ENCODE measurements around the gene ST7. TPM values are rescaled to one million over a fixed set of nuclear protein-coding genes. Genes with fewer than 3 reads are reported as not detected.
A peak's percentile ranks its signal among the peaks of the same experiment; 100 is the strongest.

ST7 gene
- total RNA-seq, 1 donor: 31.5 TPM

GRCh38 chr7:117126676-117127075 is 173.4 kb downstream of the ST7 start:
- TF ChIP-seq, protein P1, sequence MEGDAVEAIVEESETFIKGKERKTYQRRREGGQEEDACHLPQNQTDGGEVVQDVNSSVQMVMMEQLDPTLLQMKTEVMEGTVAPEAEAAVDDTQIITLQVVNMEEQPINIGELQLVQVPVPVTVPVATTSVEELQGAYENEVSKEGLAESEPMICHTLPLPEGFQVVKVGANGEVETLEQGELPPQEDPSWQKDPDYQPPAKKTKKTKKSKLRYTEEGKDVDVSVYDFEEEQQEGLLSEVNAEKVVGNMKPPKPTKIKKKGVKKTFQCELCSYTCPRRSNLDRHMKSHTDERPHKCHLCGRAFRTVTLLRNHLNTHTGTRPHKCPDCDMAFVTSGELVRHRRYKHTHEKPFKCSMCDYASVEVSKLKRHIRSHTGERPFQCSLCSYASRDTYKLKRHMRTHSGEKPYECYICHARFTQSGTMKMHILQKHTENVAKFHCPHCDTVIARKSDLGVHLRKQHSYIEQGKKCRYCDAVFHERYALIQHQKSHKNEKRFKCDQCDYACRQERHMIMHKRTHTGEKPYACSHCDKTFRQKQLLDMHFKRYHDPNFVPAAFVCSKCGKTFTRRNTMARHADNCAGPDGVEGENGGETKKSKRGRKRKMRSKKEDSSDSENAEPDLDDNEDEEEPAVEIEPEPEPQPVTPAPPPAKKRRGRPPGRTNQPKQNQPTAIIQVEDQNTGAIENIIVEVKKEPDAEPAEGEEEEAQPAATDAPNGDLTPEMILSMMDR (IDR thresholded peaks at IDR 0.05; ENCODE audit: insufficient read depth, low read depth, low read length): no peak
- DNase-seq (ENCODE audit: low read depth): no peak
- no peak overlapping the region for H3K4me3 ChIP-seq (ENCODE audit: low read depth, low read length)

DNA sequence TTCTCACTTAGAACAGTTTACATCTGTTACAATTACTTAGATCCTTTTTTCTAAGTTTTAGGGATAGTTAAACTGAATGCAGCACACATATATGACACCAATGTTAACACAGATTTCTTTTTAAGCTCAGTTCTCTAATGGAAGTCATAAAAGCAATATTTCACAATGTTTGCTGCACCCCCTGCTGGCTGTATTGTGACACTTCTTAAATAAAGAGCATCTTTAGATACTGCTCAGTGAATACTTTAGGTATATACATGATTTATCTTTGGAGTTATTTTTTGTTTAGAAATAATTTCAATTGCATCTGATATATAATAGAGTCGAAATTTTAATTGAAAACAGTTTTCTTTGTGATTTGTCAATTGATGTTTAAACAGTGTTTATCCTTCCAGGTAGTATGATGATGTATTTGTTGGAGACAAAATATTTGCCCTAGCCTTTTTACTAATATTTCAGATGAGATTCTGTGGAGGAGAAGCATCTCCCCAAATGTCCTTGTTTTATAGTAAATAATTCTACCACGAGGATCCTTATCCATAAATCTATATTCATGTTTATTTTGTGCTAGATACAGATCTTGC is 174.4 kb downstream of the ST7 start:
- peak; percentile 78 for DNase-seq (ENCODE audit: low read depth)
- TF ChIP-seq, protein P1 (IDR thresholded peaks at IDR 0.05; ENCODE audit: insufficient read depth, low read depth, low read length): peak; percentile 72
- no peak overlapping the region for H3K4me3 ChIP-seq (ENCODE audit: low read depth, low read length)

- no peak for DNase-seq (ENCODE audit: low read depth)
- TF ChIP-seq, protein P1 (IDR thresholded peaks at IDR 0.05; ENCODE audit: insufficient read depth, low read depth, low read length): no peak
Measured at GRCh38 chr7:117129521-117129955, 176.2 kb downstream of the ST7 start.

DNA sequence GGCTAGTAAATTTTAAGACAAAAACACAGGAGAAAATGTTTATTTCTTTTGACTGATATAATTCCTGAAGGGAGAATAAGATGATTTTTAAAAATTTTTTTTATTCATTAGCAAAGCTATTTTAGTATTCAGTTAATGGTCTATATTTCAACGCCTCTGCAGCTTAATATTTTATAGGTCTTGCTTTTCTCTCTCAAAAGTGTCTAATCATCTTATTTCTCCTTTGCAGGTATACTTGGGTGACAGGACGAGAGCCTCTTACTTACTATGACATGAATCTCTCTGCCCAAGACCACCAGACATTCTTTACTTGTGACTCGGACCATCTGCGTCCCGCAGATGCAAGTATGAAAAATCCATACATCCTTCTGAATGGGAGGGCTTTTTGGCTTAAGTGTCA is 177.0 kb downstream of the ST7 start:
- TF ChIP-seq, protein P1 (IDR thresholded peaks at IDR 0.05; ENCODE audit: insufficient read depth, low read depth, low read length): no peak
- H3K4me3 ChIP-seq (ENCODE audit: low read depth, low read length): no peak overlapping the region
- DNase-seq (ENCODE audit: low read depth): no peak

More at GRCh38 chr7:117129521-117129955, 176.2 kb downstream of the ST7 start:
- H3K4me3 ChIP-seq (ENCODE audit: low read depth, low read length): no peak overlapping the region

DNA sequence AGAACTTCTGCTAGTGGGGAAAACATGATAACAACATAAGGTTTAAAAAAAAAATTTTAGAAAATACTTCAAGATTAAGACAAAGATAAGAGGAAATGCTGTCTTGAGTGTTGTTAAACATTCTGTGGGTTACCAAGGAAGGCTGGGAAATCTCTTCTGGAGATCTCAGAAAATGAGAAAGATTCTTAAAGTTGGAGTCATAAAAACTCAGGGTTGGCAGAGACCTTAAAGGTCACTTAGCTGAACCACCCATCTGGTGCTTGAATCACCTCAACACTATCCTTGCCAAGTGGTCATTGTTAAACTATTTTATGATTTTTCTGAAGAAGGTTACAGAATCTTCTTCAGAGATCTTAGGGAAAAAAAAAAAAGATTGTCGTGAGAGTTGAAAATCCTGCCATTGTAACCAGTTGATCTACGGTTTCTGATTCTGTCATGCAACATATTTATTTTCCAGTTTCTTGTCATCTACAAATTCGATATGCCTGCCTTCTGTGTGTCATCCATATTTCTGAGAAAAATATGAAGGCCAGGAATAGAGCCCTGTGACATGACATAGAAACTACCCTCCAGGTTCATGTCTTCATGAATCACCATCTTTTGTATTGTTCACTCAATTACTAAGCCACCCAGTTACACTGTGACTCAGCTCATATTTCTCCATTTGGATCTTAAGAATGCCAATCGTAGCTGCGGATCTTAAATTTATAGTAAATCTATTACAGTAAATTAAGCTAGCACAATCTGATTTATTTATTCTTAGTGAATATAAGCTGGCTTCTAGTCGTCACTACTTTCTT is 179.2 kb downstream of the ST7 start:
- TF ChIP-seq, protein P1 (IDR thresholded peaks at IDR 0.05; ENCODE audit: insufficient read depth, low read depth, low read length): no peak
- peak; percentile 87 for DNase-seq (ENCODE audit: low read depth)
- no peak overlapping the region for H3K4me3 ChIP-seq (ENCODE audit: low read depth, low read length)

- TF ChIP-seq, protein P1 (IDR thresholded peaks at IDR 0.05; ENCODE audit: insufficient read depth, low read depth, low read length): no peak
- H3K4me3 ChIP-seq (ENCODE audit: low read depth, low read length): no peak overlapping the region
- no peak for DNase-seq (ENCODE audit: low read depth)
Measured at GRCh38 chr7:117133125-117133524, 179.8 kb downstream of the ST7 start.
